ACHN (cell line): ENCODE data around the gene DEFB113.

Source experiments
- DNase-seq: peaks from one replicate; pipeline ENCODE4 v3.0.0-alpha.2; 2015
- in situ Hi-C: cut with HindIII; loops from 2 replicates; pipeline ENCODE4 v1.10.0; 2017; ENCODE audit warnings: low sequenced_read_pairs, low pct_ligation_motif_present, low pct_unique_long_range_greater_than_20kb

The DEFB113 gene, protein sequence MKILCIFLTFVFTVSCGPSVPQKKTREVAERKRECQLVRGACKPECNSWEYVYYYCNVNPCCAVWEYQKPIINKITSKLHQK

DNA sequence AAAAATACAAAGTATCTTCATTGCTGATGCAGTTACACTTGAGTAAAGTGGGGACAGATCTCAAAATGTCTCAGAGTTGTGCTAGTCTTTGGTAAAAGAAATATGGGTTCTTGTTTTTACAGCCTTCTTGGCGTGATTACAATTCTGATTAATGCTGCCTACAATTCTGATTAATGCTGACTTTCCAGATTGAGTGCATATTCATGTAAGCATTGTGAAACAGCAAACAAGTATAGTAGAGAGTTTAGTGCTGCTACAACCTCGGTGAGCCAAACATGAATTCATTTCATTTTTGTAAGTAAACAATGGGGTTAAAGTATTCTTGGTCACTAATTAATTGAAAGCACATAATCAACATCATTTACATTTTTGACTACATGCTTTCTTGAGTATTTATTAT is at the start of gene DEFB113:
Gene DEFB113, minus strand, starts transcription at position 21 of the 400 bp plus-strand sequence. Its CDS starts 0 bp downstream, at position 21.
- no peak for DNase-seq

DNA sequence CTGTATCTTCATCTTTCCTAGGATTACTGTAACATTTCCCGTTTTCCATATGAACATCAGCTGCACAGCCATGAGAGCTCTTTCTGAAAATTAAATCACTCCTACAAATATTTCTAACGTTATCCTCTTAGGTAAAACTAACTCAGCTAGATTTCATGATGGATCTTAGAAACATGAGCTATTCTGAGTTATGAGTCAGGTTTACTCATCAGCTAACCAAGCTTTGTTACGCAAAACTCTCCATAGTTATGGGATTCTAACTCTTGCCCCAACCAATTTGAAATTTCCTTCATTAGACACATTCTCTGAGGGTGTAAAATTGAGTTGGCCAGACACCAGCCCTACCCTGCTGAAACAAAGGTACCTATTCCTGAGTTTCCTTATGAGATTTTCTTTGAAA is 38.4 kb upstream of the DEFB113 start:
- in situ Hi-C loops: no loop called here
- no peak for DNase-seq

More for the DNA sequence above, at the start of gene DEFB113:
- in situ Hi-C loops: no loop called here

DNA sequence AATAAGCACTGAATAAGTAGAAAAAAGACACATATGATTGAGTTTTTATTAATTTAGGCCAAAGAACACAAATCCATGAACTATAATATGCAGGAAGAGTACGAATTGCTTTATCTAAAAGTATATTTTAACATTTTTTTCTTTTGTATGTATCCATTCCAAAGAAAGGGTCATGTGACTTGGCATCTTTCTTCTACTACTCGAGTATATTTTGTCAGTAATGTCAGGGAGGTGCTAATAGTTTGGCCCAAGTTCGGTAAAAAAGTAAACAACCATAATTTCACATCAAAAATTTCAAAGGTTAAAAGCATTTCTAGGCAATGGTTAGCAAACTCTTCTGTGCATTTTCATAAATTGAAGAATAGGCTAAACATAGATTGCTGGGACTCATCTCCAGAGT is 33.7 kb upstream of the DEFB113 start:
- no peak for DNase-seq
- in situ Hi-C loops: no loop called here

DNA sequence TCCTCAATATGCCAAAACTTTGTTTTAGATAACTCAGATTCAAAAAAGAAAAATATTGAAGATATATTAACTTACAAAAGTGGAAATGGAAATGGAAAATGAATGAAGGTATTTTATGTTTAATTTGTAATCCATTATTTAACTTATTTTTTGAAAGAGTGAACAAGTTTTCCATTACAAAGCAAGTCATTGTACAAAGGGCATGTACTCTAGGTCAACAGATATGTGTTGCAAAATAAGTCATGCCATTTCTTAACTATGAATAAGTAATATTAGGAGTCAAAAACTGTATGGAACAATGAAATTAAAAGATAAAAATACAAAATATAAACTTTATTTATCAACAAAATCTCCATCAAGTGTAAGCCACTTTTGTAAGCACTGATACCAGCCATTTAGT is 25.9 kb upstream of the DEFB113 start:
- no peak for DNase-seq
- in situ Hi-C loops: no loop called here

DNA sequence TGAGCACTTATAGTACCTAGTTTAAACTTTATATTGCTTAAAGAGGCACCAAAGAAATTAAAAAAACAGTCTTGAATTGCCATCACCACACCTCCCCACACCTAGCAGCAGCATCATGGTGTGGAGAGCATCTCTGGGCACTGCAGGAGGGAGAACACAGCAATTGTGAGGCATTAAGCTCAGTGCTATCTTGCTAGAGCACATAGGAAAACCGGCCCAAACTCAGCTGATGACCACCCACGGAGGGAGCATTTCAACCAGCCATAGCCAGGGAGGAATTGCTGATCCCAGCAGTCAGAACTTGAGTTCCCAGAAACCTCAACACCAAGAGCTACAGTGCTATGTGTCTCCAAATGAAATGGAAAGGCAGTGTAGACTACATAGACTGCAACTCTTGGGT is 19.5 kb upstream of the DEFB113 start:
- no peak for DNase-seq
- in situ Hi-C loops: no loop called here

DNA sequence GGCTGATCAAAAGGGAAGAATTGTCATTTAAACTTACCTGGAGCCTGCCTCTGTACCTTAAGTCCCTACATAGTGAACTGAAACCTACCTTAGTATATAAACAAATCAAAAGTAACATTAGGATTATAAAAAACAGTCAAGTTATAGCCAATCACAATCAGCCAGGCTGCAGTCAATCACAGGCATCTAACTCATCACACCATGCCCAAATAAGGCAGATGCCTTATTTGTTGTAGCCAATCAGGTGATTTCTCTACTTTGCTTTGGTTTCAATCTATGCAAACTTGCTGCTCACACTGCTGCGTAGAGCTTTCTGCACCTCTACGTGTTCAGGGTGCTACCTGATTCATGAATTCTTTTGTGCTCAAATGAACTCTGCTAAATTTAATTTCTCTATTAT is 18.3 kb upstream of the DEFB113 start:
- in situ Hi-C loops: no loop called here
- DNase-seq: no peak

DNA sequence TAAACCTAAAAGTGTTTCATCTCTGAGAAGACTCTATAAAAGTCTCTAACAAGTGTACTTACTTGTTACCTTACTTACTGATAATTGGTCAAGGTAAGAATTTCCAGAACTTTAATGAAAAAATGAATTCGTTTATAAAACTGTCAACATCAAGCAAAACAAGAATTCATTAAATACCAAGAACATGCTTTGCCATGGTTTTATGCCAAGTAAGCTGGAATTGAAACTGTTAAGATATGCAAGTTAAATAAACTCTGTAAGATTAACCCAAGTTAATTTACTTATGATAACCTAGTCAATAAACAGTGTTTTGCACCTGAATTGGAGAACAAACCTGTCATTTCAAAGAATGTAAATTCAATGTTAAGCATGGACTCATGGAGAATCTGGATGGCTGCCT is 17.1 kb upstream of the DEFB113 start:
- no peak for DNase-seq
- in situ Hi-C loops: no loop called here

DNA sequence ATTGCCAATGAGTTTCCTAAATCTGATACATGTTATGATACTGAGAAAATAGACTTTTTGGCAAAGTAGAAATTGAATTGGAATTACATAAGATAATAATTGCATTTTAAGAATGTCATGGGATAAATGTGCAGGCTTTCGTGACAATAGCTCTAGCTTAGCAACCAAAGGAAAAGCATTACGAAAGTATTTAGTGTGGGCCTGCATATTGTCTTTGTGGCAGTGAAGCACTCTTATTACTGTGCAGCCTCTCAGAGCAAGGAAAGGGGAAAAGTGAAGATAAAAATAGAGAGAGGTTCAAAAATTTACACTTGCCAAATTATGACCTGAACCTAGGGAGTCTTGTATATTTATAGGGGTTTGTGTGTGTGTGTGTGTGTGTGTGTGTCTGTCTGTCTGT is 12.6 kb upstream of the DEFB113 start:
- in situ Hi-C loops: no loop called here
- DNase-seq: no peak

DNA sequence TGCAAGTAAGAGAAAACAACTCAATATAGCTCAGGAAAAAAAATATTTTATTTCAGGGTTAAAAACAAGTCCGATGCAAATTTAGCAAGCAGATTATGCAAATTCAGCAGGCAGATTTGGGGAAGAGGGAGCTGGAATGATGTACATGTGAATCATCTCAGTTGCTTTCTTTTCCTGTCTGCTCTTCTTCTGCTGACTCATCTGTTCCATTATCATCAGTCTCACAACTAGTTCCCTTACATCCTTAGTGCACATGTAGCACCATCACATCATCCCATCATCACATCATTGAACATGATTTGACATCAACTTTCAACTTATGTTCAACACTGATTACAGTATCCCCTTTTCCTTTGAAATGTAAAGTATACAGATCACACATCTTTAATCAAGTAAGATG is 11.5 kb upstream of the DEFB113 start:
- no peak for DNase-seq
- in situ Hi-C loops: no loop called here

DNA sequence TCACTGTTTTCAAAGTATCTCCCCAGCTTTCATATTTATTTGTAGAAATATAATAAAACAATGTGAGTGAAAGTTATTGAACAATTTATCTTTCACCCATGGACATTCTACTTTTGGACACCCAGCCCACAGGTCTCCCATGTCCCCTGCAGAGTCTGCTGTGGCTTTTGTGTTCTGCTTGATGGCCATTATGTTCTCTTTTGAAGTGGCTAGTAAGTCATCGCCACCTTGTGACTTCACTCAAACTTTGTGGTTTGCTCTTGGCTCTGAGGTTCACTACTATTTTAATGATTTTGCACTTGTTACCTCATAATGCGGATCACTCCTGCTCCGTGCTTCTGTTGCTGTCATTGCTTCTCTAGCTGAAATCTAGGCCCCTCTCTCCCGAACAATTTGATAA is 10.2 kb upstream of the DEFB113 start:
- in situ Hi-C loops: no loop called here
- no peak for DNase-seq

DNA sequence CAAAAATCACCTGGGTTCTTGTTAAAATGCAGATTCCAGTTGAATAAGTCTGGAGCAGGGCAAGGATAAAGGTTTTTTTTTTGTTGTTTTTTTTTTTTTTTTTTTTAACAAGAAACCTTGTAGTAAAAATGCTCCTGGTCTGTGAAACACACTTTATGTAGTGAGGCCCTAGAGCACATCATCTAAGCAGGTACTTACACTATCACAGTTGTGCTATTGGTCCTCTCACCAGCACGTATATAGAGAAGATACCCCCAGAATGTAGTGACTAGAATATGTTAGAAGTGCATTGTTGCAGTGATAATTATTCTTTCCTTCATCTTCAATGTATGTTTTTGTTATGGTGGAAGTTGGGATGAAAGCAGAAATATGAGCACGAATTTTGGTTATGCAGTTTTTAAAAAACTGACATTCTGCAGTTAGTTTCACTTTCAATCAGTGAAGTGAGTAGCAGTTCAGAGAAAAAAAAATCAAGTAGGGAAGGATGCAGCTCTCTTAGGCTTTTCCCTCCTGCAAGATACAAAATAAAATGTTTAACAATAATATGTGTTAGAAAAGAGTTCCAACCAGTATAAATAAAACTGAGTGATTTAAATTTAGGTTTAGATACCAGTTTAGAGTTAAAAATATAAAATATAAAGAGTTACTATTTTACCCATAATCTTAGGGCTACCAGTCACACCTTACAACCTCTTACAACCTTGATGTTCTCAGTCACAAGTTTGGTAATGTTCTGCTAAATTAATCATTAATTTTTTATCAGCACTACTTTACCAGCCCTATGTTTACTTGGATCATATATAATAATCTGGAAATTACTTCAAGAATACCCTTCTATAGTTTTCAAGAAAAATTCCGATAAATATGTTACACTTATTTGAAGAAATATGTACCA is 9.2 kb upstream of the DEFB113 start:
- no peak for DNase-seq

DNA sequence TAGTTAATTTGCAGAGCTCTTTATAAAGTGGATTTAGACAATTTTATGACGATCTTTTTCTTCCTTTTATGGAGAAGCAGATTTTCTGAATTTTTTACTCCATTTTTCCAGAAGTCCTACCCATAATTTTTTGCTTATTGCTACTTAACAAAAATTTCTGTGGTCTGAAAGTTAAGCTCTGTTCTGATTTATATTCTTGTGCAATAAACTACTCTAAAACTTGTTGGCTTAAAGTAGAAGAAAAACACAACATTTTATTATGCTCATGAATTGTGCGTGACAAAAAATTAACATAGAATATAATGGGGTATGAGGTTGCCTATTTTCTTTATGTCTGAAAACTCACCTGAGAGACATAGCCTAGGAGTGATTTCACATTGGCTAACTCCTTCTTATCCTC is 2.6 kb downstream of the DEFB113 start:
- DNase-seq: no peak
- in situ Hi-C loops: no loop called here

More for the DNA sequence above, 9.2 kb upstream of the DEFB113 start:
- in situ Hi-C loops: no loop called here

DNA sequence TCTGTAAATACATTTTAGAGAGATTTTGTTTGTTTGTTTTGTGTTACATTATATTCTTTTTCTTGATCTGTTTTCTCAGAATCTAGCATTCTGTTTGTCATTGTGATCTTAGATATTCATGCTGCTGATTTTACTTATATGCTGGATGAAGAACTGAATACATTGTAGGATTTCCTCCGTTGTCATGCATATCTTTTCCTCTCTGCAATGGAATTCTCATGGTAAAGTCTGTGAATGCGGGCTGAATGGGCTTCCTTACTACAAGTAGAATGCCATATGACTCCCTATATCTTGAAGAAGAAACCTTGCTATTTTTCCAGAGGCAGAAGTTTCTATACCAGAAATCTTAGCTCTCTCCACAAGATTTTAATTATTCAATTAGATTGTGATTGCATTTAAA is 3.1 kb downstream of the DEFB113 start:
- DNase-seq: no peak
- in situ Hi-C loops: no loop called here

DNA sequence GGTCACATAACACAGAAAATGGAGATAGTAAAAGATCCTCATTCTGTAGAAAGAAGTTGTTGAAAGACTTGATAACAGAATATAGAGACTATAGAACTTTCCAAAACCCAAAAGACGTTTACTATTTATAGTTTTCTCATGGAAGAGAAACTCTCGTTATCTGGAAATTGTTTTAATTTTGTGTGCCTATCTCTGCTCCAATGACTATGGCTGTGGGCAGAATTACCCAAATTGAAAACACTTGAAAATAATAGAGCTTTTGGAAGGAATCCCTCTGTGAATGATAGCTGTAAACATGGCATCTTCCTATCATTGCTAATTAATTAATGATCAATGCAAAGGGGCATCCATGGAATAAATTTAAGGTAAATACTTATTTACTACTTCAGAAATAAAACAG is 5.4 kb downstream of the DEFB113 start, which contains the start of gene DEFB114:
Gene DEFB114, minus strand, starts transcription at position 101 of the 400 bp plus-strand sequence. Its CDS starts 59 bp downstream, at position 42.
- in situ Hi-C loops: no loop called here
- DNase-seq: no peak

DNA sequence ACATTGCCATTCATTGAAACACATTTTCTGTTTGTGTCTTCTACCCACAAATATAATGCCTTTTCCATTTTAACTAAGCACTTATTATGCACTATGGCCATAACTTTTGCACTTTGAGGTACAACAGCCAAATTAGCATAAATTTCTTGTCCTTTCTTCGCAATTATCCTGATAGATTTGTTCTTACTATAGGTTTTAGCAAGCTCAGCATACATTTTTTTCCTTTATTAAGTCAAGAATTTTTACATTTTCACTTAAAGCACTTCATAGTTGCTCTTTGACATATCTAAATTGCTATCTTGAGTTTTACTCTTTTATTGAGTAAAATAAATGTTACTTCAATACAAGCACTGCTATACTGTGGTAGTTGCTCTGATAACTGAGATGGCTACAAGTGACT is 11.2 kb downstream of the DEFB113 start:
- no peak for DNase-seq
- in situ Hi-C loops: no loop called here

DNA sequence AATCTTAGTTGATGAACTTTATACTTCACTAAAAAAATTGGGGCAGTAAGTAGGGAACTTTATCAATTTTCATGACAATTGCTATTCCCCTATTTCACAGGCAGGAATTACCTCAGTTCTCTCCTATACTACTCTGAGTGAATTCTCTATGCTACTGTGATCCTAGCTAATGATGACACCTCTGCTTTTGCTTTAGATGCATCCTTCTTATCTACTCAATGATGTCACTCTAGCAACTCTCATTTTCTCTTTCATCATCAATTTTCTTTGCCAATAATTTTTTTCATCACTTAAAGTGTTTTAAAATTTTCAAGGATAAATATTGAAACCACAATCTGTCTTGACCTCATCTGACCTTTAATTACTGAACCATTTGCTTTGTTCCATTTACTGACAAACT is 13.6 kb downstream of the DEFB113 start:
- in situ Hi-C loops: no loop called here
- no peak for DNase-seq

DNA sequence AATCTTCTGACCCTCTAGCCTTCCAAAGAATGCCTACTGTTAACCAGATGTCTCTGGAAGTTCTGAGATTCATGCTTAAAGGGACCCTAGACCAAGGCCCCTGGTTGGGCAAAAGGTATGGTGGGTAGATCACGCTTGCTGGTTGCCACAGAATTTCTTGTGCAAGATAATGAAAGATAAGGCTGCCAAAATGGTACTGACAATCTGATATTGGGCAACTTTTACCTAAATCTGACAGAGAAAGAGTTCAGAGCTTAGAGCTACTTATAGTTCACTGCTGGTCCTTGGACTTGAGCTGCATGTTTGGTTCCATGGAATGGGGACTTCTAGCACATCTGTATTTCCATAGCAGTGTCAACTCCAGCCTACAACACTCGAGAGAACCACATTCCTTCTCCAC is 17.5 kb downstream of the DEFB113 start:
- DNase-seq: no peak
- in situ Hi-C loops: no loop called here

DNA sequence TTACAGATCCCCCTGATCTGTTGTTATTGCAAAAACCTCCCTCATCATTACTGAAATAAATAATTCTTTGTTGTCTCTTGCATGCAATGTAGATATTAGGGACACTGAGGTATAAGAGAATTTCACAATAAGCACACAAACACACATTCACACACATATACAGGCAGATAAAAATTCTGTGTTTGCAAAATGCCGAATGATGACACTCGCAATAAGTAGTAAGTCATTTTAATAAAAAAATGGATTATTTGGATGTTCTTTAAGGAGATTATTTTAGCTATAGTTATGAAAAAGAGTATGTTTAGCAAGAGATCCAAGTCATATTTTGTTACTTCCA is 19.0 kb downstream of the DEFB113 start:
- in situ Hi-C loops: no loop called here
- DNase-seq: no peak

DNA sequence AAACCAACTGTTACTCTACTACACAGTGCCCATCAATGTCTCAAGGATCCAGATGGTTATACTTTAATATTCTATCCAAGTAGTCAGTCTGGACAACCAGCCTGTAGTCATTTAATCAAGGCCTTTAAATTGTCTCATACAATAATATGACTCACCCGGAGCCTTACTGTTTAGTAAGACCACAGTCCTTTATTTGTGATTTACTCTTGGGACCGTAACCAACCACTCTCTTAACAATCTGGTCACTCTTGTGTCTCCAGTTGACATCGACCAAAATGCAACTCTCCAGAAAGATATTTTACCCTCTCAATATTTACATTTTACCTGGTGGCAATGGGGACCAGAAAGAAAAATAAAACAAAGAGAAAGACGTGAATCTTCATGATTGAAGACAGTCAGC is 20.4 kb downstream of the DEFB113 start:
- in situ Hi-C loops: no loop called here
- no peak for DNase-seq

DNA sequence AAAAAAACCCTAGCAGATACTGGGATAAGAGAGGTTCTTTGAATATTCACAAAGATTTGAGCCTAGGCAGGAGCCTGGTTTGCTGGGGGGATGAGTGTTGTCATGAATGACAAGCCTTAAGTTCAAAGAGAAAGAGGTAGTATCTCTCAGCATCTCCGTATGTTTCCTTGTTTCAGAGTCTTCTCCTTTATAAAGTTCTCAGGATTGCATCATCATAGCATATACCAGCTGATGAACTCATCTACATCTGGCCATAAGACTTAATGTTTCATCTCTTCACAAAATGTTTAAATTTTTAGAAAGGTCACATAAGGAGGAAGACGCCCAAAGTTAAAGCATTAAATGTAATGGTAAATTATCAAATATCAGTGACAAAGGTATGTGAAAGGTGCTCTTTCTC is 22.6 kb downstream of the DEFB113 start:
- in situ Hi-C loops: no loop called here
- DNase-seq: no peak
